ENCODE results near the gene CLIP1. TPM values are rescaled to one million over a fixed set of nuclear protein-coding genes. Genes with fewer than 3 reads are reported as not detected.
"Not testable (repeated sequence)": the region's sequence is repeated elsewhere in the genome, so short reads cannot be mapped to it uniquely, and the experiment has no call there.

The CLIP1 gene
- total and polyA plus RNA-seq, 4 donors, result 26.6 to 93.7 (median 45.8) TPM

DNA sequence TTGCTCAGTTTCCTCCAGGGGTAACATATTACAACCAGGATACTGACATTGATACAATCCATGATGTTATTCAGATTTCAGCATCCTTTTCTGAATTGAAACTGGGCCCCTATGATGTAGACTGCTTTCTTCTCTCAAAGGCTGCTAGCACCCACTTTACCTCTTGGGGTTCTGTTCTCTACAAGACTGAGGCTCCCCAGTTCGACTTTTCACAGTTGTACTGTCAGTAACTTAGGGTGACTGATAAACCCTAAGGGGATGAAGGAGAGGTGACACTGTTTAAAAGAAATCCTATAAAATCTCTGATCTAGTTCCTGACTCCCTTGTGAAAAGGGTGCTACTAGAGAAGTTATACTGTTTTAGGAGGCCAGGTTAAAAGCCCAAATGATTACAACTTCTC is 157.0 kb downstream of the CLIP1 start:
- Histone ChIP-seq H3K36me3 (ENCODE audit: control insufficient read depth in 4 of 4, insufficient read depth in 4 of 4, low read length in 4 of 4) (peaks cover 7 to 13% (median 10%) of the 10 kb centered on the region in 4 donors), H3K9me3 (ENCODE audit: control insufficient read depth in 4 of 4, insufficient read depth in 3 of 4, low read length in 3 of 4) (no peaks in the 10 kb centered on the region), H3K27ac (ENCODE audit: low read depth in 1 of 2, low read length in 1 of 2) (peak overlapping the region; percentile 71 to 91), H3K9ac (ENCODE audit: insufficient read depth in 1 of 2, low read length in 2 of 2) (peak overlapping the region; percentile 31 to 63), H3K4me1 (ENCODE audit: control insufficient read depth in 5 of 5, insufficient read depth in 5 of 5, low read length in 5 of 5) (peaks cover 0 to 15% (median 1%) of the 10 kb centered on the region in 5 donors), H3K4me3 (peak overlapping the region; percentile 86), H3K27me3 (ENCODE audit: control insufficient read depth in 3 of 3, insufficient read depth in 3 of 3, low read length in 2 of 3) (no peaks in the 10 kb centered on the region)
- DNase-seq, result no peak
- TF ChIP-seq, protein P1, sequence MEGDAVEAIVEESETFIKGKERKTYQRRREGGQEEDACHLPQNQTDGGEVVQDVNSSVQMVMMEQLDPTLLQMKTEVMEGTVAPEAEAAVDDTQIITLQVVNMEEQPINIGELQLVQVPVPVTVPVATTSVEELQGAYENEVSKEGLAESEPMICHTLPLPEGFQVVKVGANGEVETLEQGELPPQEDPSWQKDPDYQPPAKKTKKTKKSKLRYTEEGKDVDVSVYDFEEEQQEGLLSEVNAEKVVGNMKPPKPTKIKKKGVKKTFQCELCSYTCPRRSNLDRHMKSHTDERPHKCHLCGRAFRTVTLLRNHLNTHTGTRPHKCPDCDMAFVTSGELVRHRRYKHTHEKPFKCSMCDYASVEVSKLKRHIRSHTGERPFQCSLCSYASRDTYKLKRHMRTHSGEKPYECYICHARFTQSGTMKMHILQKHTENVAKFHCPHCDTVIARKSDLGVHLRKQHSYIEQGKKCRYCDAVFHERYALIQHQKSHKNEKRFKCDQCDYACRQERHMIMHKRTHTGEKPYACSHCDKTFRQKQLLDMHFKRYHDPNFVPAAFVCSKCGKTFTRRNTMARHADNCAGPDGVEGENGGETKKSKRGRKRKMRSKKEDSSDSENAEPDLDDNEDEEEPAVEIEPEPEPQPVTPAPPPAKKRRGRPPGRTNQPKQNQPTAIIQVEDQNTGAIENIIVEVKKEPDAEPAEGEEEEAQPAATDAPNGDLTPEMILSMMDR (IDR thresholded peaks at IDR 0.05; ENCODE audit: control extremely low read depth, extremely low read depth), result no peak
- WGBS, 2 donors, result 15 to 27% methylated on average over 1 of the region's 1 CpG
- no peak for ATAC-seq (ENCODE audit: insufficient read depth, low FRiP score)

DNA sequence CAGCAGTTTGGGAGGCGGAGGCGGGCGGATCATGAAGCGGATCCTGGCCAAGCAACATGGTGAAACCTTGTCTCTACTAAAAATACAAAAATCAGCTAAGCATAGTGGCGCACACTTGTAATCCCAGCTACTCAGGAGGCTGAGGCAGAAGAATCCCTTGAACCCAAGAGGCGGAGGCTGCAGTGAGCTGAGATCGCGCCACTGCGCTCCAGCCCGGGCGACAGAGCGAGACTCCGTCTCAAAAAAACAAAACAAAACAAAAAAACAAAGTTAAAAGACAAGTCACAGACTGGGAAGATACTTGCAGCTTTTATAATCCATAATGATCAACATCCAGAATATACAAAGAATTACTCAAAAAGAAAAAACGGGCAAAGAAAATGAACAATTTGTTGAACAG is 161.7 kb downstream of the CLIP1 start:
- not testable (repeated sequence) for H3K27ac ChIP-seq (ENCODE audit: low read depth in 1 of 2, low read length in 1 of 2); H3K27me3 ChIP-seq (ENCODE audit: control insufficient read depth in 3 of 3, insufficient read depth in 3 of 3, low read length in 2 of 3); H3K4me3 ChIP-seq; H3K4me1 ChIP-seq (ENCODE audit: control insufficient read depth in 5 of 5, insufficient read depth in 5 of 5, low read length in 5 of 5); H3K9me3 ChIP-seq (ENCODE audit: control insufficient read depth in 4 of 4, insufficient read depth in 3 of 4, low read length in 3 of 4); ATAC-seq (ENCODE audit: insufficient read depth, low FRiP score); H3K9ac ChIP-seq (ENCODE audit: insufficient read depth in 1 of 2, low read length in 2 of 2); DNase-seq
- 90 to 91% methylated on average over 14 of the region's 14 CpGs for WGBS, 2 donors
- peaks cover 9 to 23% (median 18%) of the 10 kb centered on the region in 4 donors for H3K36me3 ChIP-seq (ENCODE audit: control insufficient read depth in 4 of 4, insufficient read depth in 4 of 4, low read length in 4 of 4)

DNA sequence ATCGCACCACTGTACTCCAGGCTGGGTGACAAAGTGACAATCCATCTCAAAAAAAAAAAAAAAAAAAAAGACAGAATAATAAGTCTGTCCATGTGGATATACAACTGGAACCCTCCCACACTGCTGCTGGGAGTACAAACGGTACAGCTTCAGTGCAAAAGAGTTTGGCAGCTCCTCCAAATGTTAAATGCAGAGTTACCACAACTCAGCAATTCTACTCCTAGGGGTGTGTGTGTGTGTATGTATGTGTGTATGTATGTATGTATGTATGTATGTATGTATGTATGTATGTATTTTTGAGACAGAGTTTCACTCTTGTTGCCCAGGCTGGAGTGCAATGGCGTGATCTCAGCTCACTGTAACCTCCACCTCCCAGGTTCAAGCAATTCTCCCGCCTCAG is 163.5 kb downstream of the CLIP1 start:
- peaks cover 9 to 23% (median 20%) of the 10 kb centered on the region in 4 donors for H3K36me3 ChIP-seq (ENCODE audit: control insufficient read depth in 4 of 4, insufficient read depth in 4 of 4, low read length in 4 of 4)
- H3K27ac ChIP-seq (ENCODE audit: low read depth in 1 of 2, low read length in 1 of 2), result not testable (repeated sequence)

DNA sequence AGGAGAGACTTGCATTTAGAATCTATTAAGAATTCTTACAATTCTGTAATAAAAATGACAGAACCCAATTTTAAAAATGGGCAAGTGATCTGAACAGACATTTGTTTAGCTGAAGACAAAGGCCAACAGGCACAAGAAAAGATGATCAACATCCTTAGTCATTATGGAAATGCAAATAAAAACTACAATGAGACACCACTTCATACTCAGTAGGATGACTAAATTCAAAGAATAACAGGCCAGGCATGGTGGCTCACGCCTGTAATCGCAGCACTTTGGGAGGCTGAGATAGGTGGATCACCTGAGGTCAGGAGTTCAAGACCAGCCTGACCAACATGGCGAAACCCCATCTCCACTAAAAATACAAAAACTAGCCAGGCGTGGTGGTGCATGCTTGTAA is 164.0 kb downstream of the CLIP1 start:
- ATAC-seq (ENCODE audit: insufficient read depth, low FRiP score); H3K9me3 ChIP-seq (ENCODE audit: control insufficient read depth in 4 of 4, insufficient read depth in 3 of 4, low read length in 3 of 4); H3K9ac ChIP-seq (ENCODE audit: insufficient read depth in 1 of 2, low read length in 2 of 2); H3K27me3 ChIP-seq (ENCODE audit: control insufficient read depth in 3 of 3, insufficient read depth in 3 of 3, low read length in 2 of 3); H3K27ac ChIP-seq (ENCODE audit: low read depth in 1 of 2, low read length in 1 of 2); DNase-seq; H3K4me1 ChIP-seq (ENCODE audit: control insufficient read depth in 5 of 5, insufficient read depth in 5 of 5, low read length in 5 of 5); H3K4me3 ChIP-seq: not testable (repeated sequence)
- WGBS, 2 donors, result 98 to 99% methylated on average over 4 of the region's 4 CpGs
- peaks cover 9 to 23% (median 18%) of the 10 kb centered on the region in 4 donors for H3K36me3 ChIP-seq (ENCODE audit: control insufficient read depth in 4 of 4, insufficient read depth in 4 of 4, low read length in 4 of 4)

More for the DNA sequence above, 163.5 kb downstream of the CLIP1 start:
- not testable (repeated sequence) for DNase-seq; H3K4me1 ChIP-seq (ENCODE audit: control insufficient read depth in 5 of 5, insufficient read depth in 5 of 5, low read length in 5 of 5); H3K27me3 ChIP-seq (ENCODE audit: control insufficient read depth in 3 of 3, insufficient read depth in 3 of 3, low read length in 2 of 3); H3K9ac ChIP-seq (ENCODE audit: insufficient read depth in 1 of 2, low read length in 2 of 2); ATAC-seq (ENCODE audit: insufficient read depth, low FRiP score); H3K4me3 ChIP-seq; H3K9me3 ChIP-seq (ENCODE audit: control insufficient read depth in 4 of 4, insufficient read depth in 3 of 4, low read length in 3 of 4)
- WGBS, 2 donors, result 94 to 96% methylated on average over 3 to 4 of the region's 4 CpGs

DNA sequence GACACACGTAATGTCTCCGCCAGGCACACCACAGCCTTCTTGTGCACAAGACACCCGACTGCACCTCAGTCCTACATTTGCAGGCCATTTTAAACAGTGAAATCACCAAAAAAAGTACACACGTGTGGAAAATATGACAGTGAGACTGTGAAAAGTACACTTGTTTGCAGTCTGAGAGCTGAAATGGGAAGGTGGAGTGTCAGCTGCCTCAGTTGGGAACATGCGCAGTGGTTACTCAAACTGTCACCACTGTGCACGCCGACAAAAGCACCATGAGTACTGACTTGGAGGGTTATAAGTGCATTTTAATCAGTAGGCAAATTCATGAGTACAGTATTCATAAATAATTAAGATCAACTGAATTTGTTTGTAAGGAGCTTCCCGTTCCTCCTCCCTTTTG is 171.9 kb downstream of the CLIP1 start:
- no peak overlapping the region for H3K4me3 ChIP-seq
- H3K27me3 ChIP-seq (ENCODE audit: control insufficient read depth in 3 of 3, insufficient read depth in 3 of 3, low read length in 2 of 3), result no peaks in the 10 kb centered on the region
- no peaks in the 10 kb centered on the region for H3K4me1 ChIP-seq (ENCODE audit: control insufficient read depth in 5 of 5, insufficient read depth in 5 of 5, low read length in 5 of 5)
- no peak overlapping the region for H3K27ac ChIP-seq (ENCODE audit: low read depth in 1 of 2, low read length in 1 of 2)
- ATAC-seq (ENCODE audit: insufficient read depth, low FRiP score) (no peak), DNase-seq (no peak)
- 95 to 98% methylated on average over 8 of the region's 8 CpGs for WGBS, 2 donors
- TF ChIP-seq, protein P1 (IDR thresholded peaks at IDR 0.05; ENCODE audit: control extremely low read depth, extremely low read depth), result no peak
- H3K9me3 ChIP-seq (ENCODE audit: control insufficient read depth in 4 of 4, insufficient read depth in 3 of 4, low read length in 3 of 4), result no peaks in the 10 kb centered on the region
- no peak overlapping the region for H3K9ac ChIP-seq (ENCODE audit: insufficient read depth in 1 of 2, low read length in 2 of 2)
- H3K36me3 ChIP-seq (ENCODE audit: control insufficient read depth in 4 of 4, insufficient read depth in 4 of 4, low read length in 4 of 4), result peaks cover 5 to 16% (median 11%) of the 10 kb centered on the region in 4 donors

Data from lung (tissue), 12 donors.